HG02623 (cell line): ENCODE measurements around the gene SDK1.
"Not testable (repeated sequence)": the region's sequence is repeated elsewhere in the genome, so short reads cannot be mapped to it uniquely, and the experiment has no call there.

ENCODE experiments used
- ATAC-seq: cut with Tn5 transposase; IDR thresholded peaks from one replicate; pipeline ENCODE4 v1.9.1; 2021; ENCODE audit warnings: moderate library complexity; ENCODE audit not compliant: unreplicated experiment

The SDK1 gene

GRCh38 chr7:4273566-4274230 is 972.6 kb downstream of the SDK1 start:
- no peak for ATAC-seq

DNA sequence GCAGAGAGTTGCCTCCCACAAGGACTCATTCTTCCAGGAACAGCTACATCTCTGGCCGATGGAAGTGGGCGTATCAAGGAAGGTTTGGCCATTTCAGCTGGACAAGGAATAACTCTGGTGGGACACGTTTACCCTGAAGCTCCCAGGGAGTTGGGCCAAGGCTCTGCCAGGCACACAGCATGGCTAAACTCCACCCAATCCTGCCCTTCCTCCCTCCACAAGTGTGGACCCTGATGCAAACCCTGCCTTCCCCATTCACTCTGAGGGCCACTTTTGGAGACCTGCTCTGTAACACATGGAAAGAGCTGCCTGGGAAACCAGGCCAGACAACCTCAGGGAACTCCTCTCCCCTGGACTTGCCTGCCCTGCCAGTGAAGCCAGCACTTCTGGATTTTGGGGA is 973.2 kb downstream of the SDK1 start:
- ATAC-seq, result no peak

- no peak for ATAC-seq
These were observed 976.9 kb downstream of the SDK1 start for GRCh38 chr7:4277936-4278335.

- no peak for ATAC-seq
These were observed 978.2 kb downstream of the SDK1 start for GRCh38 chr7:4279216-4279615.

DNA sequence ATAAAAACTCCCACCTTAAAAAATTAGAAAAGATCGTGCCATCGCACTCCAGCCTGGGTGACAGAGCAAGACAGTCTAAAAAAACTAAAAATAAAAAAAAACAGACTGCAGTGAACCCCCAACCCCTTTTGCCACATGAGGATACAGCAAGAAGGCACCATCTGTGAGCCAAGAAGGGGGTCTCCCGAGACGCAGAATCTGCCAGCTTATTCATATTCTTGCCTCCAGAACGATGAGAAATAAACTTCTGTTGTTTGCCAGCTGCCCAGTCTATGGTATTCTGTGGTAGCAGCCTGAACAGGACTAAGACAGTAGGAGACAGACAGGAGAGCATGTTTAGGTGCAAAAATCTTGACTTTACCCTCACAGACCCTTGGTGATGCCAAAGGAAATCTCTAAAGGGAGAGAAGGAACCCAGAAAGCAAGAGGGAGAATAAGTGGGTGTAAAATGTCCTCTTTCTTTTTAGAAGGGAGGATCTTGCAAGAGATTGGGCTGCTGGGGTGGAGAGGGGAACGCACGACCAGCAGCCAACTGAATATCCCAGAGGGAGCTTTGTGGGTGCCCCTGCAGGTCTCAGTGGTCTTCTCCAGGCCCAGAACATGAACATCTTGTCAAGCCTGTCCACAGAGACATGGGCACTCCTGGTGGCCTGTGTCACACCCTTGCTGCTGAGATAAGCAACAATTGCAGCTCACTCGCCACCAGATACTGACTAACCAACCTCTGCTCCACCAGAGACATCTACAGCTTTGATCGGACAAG is 980.4 kb downstream of the SDK1 start:
- no peak for ATAC-seq

- ATAC-seq, result no peak
These were observed 981.6 kb downstream of the SDK1 start for GRCh38 chr7:4282434-4283223.

GRCh38 chr7:4286351-4286750 is 985.3 kb downstream of the SDK1 start:
- ATAC-seq, result no peak

- ATAC-seq, result no peak
These were observed 987.8 kb downstream of the SDK1 start for GRCh38 chr7:4288791-4289394.

- no peak for ATAC-seq
These were observed 996.3 kb downstream of the SDK1 start for GRCh38 chr7:4297165-4297917.

- no peak for ATAC-seq
These were observed 996.8 kb downstream of the SDK1 start for GRCh38 chr7:4297918-4298219.

DNA sequence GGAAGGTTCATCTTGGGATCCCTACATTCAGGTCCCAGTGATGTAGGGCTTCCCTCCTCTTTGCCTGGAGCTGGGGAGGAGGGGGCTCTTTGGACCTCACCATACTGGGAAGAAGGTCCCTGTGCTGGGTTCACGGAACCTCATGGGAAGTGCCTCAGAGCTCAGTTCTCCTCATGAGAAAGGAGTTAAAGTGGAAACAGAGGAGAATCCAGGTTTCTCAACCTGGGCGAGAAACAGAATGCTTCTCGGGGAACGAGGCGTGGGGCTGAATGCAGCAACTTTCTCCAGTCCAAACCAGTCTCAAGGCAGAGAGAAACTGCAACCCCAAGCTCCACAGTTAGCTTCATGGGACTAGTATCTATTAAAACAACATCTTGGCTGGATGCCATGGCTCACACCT is 998.4 kb downstream of the SDK1 start:
- ATAC-seq, result no peak

DNA sequence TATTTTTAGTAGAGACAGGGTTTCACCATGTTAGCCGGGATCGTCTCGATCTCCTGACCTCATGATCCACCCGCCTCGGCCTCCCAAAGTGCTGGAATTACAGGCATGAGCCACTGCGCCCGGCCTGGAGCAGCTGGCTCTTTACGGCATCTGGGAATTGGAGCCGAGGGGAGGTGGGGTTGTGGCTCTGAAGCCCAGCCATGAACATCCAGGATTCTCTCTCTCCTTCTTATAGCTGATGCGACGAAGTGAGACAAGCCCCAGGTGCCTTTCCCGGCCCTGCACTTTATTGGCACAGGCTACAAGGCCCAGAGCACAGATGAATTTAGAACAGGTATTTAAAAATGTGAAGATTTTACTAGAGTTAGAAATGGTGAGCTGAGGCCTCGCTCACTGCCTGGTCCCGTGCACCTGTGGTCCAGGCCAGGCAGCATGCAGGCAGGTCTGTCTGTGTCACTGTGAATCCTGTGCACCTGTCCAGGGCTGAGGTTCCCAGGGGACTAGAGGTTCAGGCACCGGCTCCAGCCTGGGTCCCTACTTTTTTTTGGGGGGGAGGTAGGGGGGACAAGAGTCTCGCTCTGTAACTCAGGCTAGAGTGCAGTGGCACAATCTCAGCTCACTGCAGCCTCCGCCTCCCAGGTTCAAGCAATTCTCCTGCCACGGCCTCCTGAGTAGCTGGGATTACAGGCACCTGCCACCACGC is 1001.3 kb downstream of the SDK1 start:
- ATAC-seq, result no peak

DNA sequence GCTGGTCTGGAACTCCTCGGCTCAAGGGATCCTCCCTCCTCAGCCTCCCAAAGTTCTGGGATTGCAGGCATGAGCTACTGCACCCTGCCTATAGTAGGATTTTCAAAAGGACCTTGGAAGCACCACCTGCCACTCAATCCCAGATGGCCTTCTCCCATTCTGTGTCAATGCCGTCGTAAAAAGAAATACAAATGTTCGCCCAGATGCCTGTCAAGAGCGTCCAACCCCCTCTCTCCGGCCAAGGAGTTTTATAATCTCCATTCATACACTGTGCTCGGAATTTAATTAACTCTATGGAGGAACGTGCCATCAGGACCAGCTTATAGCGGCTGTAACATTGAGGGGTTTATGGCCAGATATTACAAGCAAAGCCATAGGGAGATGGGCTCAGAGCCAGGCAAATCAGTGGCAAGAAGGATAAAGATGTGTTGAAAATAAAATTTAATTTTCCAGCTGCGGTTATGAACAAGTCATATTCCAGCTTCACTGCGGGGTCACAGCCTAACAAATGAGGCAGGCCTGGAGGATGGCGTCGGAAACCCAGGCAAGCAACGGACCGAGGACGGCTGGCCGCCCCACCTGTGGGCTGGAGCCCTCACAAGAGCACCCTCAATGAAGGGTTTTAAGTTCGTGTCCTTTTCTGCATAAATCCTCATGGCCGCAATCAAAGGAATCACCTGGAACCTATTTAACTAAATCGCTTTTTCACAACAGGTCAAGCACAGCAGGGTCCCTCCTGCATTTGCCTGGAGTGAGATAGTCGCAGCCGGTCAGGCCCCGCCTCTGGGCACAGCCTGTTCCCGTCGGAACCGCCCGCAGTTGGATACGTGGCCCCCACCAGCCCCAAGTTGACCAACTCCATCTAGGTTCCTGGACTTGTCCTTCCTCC is 1006.5 kb downstream of the SDK1 start:
- ATAC-seq, result no peak

DNA sequence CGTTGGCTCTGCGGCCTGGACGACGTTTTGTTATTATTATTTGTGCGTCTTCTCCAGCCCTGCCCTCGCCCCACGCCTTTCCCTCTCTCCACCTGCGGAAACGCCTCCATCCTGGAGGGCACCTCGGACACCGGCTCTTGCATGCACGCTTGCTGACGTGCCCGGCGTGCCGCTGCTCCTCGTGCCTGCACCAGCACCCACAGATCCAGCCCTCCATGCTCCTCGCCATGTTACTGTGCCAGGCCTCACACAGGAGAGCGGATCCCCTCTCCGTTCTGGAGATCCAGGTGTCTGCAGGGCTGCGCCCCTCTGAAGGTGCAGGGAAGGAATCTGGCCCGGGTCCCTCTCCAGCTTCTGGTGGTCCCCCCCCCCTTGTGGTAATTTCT is 1007.1 kb downstream of the SDK1 start:
- no peak for ATAC-seq

GRCh38 chr7:4313911-4314310 is 1012.9 kb downstream of the SDK1 start:
- not testable (repeated sequence) for ATAC-seq

GRCh38 chr7:4314316-4314715 is 1013.3 kb downstream of the SDK1 start:
- not testable (repeated sequence) for ATAC-seq
